NCI-H2081 treated with DMSO at 0.1 percent for 48 hours (cell line): Measurements from ENCODE around the gene SFMBT2.
"Not testable (repeated sequence)": the region's sequence is repeated elsewhere in the genome, so short reads cannot be mapped to it uniquely, and the experiment has no call there.

Experiments
- DNase-seq: peaks from one replicate; lab custom pipeline; 2025; lab: John Stamatoyannopoulos, UW

The SFMBT2 gene

DNA sequence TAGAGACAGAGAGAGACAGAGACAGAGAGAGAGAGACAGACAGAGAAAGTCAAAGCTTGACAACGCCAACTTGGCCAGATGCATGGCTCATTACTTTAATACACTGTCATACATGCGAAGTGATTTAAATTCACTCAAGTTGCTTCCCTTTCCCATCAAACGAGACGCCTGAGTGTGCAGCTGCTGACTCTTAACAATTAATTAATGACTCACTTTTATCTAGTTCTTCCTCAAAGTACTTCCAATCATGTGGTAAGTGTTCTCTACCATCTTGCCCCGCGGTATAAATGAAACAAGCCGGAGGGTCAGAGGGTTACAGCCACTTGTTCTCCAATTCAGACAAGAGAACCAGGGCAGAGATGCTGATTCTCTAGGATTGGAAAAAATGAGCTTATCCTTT is 90.8 kb downstream of the SFMBT2 start:
- DNase-seq = no peak

DNA sequence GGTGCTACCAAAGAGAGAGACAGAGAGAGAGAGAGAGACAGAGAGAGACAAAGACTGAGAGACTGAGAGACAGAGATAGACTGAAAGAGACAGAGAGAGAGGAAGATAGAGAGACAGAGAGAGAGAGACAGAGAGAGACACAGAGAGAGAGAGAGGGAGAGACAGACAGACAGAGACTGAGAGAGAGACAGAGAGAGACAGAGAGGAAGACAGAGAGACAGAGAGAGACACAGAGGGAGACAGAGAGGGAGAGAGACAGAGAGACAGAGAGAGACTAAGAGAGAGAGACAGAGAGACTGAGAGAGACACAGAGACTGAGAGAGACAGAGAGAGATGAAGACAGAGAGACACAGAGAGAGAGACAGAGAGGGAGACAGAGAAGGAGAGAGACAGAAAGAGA is 91.2 kb downstream of the SFMBT2 start:
- DNase-seq = no peak

DNA sequence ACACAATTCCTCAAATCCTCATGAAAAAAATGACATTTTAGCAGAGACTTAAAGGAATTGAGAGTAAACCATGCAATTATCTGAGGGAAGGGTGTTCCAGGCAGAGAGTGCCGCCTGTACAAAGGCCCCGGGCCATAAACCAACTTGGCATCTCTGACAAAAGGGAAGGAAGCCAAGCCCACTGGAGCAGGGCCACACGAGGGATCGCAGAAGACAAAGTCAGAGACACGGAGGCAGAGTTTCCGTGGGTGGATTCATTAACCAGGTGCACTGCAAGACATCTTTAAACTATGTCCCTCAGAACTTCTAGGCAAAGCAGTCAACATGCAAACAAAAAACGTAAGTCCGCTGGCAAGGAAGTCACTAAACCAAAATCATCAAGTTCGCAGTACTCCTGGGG is 92.0 kb downstream of the SFMBT2 start:
- DNase-seq = no peak

DNA sequence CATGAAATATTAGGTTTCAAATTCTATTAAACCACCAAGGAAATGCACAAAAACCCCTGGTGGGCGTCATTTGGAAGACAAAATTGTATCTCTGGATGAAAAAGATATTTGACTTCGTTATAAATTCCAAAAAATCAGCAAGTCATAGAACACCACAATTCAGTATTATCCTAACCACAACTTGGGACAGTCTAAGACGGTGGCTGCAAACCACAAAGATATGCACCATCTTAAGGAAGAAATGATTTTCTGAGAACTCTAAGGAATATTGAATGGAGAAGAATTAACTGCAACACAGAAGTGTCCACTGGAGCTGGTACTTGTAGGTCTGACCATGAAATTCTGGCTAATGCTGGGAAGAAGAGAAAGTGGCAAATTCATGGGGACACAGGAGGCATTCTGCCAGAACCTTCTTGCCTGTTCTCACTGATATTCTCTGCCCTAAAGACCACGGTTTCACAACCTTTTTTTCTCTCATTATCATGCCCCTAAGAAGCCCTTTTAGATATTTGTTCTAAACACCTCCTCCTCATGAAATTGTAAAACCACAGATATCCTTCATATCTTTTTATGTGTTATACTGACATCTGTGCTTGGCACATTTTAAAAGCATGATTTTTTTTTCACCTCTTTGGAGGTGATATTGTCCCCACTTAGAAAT is 92.9 kb downstream of the SFMBT2 start:
- DNase-seq = no peak

DNA sequence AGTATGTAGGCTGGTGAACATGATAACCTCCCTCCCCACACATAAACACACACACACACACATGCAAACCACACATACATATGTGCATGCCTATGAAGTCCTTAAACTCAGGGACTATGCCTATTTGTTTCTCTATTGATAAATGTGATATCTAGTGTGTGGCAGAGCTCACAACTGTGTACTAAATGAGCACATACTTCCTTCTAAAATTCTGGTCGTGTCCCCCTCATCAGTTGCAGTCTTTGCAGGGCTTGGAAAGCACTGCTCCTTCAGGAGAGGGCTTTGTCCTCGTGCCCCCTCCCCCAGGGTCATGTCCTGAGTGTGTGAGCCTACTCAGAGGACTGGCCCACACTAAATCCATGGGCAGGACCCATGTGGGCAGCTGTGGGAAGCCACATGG is 94.0 kb downstream of the SFMBT2 start:
- DNase-seq = no peak

DNA sequence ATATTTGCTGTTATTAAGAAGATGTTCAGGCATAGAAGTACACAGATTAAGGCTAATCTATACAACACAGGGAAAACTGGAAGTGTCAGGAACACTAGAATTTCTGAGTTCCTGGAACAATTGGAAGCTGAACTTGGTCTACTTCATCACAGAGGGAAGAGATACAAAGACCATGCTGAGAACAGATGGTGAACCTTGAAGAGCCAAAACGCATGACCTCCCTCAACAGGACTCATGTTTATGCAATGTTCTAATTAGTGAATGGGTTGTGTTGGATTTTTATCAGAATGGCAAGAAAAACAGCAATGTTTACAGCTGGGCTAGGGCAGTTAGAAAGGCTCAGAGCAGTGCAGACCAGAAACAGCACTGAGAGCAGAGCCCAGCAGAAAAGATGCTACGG is 94.9 kb downstream of the SFMBT2 start:
- DNase-seq = no peak

DNA sequence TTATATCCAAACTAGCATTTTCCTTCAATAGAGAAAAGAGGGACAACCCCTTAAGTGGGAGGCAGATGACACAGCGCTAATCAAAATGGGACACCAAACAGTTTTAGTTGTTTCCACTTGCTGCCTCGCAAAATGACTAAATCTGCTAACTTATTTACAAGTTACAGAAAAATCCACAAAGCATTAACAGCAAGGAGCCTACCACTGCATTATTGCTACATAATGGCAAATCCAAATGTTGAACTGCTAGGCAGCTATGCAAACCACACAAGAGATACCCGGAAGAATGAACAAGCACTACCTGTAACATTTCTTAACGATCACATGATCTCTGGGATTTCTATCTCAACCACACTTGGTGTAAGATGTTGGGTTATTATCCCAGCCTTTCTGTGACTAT is 96.7 kb downstream of the SFMBT2 start:
- no peak for DNase-seq

DNA sequence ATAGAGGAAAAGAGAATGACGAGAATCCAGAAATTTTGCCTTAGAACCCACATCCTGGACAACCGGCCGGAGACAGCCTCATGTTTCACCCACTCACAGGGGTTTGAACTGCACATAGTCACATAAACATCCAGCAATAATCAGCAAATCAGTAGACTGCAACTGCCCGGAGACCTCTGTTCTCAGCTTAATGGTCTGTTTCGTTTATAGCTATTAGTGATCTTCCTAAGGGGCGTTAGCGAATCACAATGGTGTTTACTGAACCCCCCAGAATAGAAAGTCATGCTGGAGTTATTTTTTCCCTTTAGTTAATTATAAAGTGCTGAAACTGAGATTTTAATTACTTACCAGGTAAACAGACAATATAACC is 98.4 kb downstream of the SFMBT2 start:
- no peak for DNase-seq

DNA sequence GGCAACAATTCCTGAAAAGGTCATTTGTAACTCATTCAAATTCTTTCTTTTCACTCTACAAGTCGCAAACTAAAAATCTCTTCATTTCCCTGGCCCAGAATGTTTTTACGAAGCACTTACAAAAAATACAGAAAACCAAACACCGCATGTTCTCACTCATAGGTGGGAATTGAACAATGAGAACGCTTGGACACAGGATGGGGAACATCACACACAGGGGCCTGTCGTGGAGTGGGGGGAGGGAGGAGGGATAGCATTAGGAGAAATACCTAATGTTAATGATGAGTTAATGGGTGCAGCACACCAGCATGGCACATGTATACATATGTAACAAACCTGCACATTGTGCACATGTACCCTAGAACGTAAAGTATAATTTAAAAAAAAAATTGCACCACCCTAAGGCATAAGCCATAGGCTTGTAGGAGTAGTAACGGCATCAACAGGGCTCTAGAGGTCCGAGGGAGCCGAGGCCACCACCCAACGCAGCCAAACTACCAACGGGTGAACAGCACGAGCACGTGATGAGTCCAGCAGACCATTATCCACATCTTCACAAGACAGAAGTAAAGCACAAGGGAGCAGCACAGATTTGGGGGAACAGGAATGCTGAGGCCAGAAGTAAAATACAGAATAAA is 98.9 kb downstream of the SFMBT2 start:
- DNase-seq = not testable (repeated sequence)

DNA sequence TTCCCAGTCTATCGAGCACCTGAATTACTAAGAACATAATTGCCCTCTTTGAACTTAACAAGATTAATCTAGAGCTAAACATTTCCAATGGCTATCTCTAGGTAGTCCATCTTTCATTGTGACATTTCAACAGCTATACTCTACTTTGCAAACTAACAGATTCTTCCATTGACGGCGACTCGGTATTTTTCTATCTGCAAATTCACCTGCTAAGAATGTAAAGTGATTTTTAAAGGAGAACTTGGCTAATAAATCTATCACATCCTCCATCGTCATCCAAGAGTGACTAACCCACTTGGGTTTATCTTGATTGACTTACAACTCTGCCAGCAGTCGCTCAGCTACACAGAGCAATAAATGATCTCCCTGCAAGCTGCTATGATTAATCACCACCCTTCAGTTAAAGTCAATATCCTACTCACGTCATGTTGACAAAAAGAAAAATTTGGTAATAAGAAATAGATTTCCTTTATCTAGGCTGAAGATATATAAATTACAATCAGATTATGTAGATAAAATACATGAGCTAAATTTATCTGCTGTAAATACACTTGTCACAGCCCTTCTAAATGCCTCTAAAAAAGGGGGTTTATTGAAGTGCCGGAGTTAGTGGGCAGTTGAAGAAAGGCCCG is 99.5 kb downstream of the SFMBT2 start:
- DNase-seq = no peak

DNA sequence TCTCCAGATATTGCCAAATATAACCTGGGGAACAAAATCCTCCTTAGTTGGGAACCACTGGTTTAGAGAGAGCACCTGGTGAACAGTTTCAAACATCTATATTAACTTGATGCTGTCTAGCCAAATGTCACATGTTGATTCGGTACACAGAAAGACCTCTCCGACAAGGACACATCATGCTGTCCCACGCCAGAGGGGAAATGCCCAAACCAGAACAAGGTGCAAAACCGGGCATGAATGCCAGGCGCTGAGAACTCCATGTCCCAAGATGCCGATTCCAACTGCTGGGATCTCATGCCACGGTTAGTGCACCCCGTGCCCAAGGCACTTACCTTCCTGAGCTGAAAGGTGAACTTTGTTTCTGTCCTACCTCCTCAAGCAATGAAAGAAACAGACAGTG is 100.8 kb downstream of the SFMBT2 start:
- no peak for DNase-seq

DNA sequence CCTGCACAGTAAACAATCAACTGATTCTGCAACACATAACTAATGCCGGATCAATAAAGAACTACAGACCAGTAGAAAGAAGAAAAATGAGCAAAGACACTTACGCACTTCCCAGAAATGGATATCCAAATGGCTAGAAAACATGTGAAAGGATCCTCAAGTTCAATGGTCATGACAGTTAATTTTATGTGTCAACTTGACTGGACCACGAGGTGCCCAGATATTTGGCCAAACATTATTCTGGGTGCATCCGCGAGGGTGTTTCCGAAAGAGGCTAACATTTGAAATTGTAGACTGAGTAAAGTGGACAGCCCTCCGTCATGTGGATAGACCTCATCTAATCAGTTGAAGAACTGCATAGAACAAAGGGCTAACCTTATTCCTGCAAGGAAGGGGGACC is 102.0 kb downstream of the SFMBT2 start:
- no peak for DNase-seq

DNA sequence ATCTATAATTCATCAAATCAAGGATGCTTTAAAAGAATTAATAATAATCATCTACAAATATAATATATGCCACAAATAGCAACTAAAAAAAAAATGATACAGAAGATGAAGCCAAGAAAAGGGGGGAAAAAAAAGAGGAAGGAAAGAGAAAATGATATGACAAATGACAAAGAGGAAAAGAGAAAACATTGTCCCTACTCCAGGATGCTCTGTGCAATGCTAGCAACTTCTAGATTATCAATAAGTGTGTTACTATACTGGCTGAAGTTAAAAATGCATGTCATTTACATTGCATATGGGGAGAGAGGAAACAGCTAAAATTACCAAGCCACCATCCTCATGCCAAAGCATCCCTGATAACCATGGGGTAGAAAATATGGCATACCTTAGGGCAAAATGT is 104.2 kb downstream of the SFMBT2 start:
- DNase-seq = no peak

DNA sequence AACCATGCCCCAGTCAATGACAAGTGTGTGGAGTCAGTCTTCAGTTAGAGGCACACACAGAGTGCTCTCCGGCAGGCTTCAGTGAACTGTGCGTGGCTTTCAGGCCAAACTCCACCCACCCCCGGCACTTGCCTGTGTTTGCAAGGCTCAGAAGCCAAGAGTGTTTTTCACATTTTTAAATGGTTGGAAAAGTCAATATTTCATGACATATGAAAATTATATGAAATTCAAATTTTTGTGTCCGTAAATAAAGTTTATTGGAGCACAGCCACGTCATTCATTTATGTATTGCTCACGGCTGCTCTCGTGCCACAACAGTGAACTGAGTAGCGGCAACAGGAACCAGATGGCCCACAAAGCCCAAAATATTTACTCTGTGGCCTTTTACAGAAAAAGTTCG is 104.7 kb downstream of the SFMBT2 start:
- DNase-seq = no peak

DNA sequence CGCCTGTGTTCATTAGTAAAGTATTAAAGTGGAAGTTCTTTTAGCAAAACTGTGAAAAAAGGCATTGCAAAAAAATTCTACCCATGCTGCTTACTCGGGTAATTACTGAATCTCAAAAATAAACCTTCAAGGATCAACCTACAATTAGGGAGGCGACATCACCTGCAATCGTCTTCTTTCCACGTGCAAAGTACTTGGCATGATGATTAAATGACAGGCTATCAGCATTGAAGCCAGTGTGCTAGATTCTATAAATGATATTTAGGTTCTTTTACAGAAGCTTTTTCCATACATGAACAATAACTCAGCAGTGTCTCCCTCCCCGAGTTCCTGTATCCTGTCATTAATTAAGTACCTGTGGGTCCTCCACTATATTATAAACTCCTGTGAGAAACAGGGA is 105.8 kb downstream of the SFMBT2 start:
- DNase-seq = no peak

DNA sequence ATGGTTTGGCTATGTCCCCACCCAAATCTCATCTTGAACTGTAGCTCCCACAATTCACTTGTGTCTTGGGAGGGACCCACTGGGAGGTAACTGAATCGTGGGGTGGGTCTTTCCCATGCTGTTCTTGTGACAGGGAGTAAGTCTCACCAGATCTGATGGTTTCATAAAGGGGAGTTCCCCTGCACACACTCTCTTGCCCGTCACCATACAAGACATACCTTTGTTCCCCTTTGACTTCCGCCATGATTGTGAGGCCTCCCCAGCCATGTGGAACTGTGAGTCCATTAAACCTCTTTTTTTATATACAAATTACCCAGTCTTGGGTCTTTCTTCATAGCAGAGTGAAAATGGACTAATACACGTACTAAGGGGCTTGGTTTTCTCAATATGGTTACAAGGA is 106.7 kb downstream of the SFMBT2 start:
- no peak for DNase-seq

DNA sequence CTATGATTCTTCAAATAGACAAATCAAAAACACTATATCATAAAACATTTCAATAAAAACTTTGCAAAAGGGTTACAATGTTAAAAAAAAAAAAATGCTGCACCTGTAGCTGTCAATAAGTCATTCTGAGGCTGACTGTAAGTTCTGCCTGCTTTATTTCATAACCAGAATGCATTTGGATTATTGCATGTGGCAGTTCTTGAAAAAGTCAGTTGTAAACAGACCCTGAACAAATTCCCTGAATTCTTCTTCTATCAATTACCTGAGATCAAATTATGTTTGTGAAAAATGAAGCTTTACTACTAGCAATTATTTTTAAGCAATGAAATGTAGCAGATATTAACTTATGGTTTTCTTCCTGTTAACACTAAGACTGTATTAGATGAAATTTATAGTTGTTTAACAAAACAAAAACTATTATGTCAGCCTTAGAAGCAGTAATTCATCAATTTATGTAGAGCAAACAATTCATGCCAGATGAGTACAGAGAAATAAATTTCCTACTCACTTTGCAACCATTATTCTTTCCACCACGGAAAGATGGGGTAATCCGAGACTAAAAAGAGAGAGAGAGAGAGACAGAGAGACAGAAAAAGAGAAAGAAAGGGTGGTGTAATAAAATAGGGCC is 107.8 kb downstream of the SFMBT2 start:
- DNase-seq = no peak

DNA sequence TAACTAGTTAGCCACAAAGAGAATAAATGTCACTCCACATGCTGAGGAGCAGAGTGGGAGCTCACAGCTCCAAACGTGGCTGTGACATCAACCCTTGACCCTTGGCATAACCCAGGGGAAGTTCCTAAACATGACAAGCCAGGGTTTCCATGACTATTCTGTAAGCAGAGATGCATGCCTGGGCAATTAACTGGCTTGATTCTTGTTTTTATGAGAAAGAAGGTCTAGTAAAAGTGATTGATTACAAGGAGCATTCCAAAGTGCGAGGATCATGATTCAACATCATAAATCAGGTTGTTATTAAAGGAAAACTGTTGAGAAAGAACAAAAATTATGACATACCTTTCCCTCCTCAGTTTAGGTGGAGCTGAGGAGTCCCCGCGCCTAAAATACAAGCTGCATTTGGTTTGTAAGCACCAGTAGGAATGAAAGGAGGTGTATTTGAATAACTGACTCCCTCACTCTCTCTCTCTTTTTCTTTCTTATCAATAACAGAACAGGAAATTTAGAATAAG is 108.4 kb downstream of the SFMBT2 start:
- no peak for DNase-seq

DNA sequence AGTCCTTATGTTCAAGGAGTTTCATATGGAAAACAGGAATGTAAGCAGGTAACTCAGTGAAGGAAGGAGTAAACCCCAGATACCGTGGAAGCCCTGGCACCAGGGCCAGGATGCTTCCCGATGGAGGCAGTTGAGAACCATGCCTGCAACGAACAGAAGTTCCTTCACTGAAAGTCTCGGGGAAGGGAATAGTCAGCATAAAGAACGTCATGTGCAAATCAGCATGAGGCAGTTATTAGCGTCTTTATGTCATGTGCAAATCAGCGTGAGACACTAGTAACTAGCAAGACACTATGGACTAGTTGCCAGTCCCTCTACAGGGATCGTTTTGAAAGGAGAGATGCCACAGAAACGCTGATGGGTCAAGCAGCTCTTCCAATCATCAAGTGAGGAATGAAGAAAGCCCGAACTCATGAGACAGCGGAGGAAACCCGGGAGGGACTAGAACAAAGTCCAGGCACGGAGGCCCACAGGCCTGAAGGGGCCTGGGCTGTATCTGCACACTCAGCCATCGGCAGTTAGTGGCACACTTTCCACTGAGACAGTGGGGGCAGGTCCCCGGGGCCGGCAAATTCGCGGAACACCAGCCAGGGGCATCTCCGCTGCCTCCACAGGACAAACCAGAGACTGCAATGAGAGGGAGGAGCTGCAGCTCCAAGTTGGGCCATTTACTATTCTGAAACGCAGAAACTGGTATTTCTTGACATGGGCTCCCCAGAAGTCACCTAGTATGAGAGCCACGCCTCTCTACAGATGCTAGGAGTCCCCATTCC is 109.6 kb downstream of the SFMBT2 start:
- DNase-seq = no peak

DNA sequence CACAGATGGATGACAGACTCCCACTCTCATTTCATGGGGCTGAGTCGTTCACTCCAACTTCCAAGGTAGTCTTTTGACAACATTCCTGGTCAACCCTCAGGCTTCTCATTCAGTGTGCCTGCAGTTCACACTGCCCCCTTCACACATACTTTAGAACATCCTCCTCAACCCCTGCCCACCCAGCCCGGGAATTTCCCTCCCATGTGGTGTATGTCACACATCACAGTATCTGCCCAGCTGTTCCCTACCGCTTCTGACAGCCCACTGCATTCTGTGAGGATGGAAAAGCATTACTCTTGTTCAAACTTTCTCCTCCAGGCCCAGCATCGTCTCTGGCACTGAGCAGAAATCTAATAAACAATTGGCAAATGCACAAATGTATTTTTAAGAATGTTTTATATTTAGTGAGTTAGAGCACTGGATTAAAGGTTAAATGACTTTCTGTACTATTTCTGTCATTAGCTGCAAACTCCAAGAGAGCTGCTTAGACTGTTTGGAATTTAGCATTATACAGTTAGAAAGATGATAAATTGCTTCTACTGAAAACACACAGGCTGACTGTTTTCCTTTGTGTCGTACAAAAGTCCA is 110.4 kb downstream of the SFMBT2 start:
- DNase-seq = no peak

DNA sequence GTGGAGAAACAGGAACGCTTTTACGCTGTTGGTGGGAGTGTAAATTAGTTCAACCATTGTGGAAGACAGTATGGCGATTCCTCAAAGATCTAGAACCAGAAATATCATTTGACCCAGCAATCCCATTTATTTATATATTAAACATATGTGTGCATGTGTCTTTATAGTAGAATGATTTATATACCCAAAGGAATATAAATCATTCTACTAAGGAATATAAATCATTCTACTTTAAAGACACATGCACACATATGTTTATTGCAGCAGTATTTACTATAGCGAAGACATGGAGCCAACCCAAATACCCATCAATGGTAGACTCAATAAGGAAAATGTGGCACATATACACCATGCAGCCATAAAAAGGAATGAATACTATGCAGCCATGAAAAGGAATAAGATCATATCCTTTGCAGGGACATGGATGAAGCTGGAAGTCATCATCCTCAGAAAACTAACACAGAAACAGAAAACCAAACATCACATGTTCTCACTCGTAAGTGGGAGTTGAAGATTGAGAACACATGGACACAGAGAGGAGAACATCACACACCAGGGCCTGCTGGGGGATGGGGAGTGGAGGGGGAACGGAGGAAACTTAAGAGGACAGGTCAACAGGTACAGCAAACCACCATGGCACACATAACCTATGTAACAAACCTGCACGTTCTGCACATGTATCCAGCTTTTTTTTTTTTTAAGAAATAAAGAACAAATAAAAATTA is 111.1 kb downstream of the SFMBT2 start:
- not testable (repeated sequence) for DNase-seq
